Measurements from ENCODE around the gene PRXL2B.
A peak's percentile ranks its signal among the peaks of the same experiment; 100 is the strongest.

PRXL2B gene

GRCh38 chr1:2593251-2593878, 6.8 kb downstream of the PRXL2B start:
- H3K27me3 ChIP-seq (ENCODE audit: control insufficient read depth in 2 of 2, insufficient read depth in 2 of 2, low read length in 2 of 2): no peaks in the 10 kb centered on the region
- peak overlapping the region in 1 of 2 donors; percentile 5 for H3K9ac ChIP-seq (ENCODE audit: low read depth in 1 of 2, low read length in 2 of 2)
- H3K4me1 ChIP-seq (ENCODE audit: control insufficient read depth in 2 of 2, insufficient read depth in 2 of 2, low read length in 2 of 2): peaks cover 11 to 16% of the 10 kb centered on the region in 2 donors
- no peaks in the 10 kb centered on the region for H3K9me3 ChIP-seq (ENCODE audit: control insufficient read depth in 2 of 2, low read length in 2 of 2)
- peak overlapping the region in 1 of 2 donors; percentile 63 for H3K27ac ChIP-seq (ENCODE audit: low read depth in 2 of 2, low read length in 2 of 2)
- H3K36me3 ChIP-seq (ENCODE audit: control insufficient read depth in 2 of 2, insufficient read depth in 2 of 2, low read length in 2 of 2): peaks cover 4 to 9% of the 10 kb centered on the region in 2 donors
- H3K4me3 ChIP-seq (ENCODE audit: low read length in 2 of 2): peak overlapping the region in 1 of 2 donors; percentile 40

GRCh38 chr1:2594001-2594640, 7.5 kb downstream of the PRXL2B start:
- Histone ChIP-seq H3K4me1 (ENCODE audit: control insufficient read depth in 2 of 2, insufficient read depth in 2 of 2, low read length in 2 of 2) (peaks cover 11 to 14% of the 10 kb centered on the region in 2 donors), H3K36me3 (ENCODE audit: control insufficient read depth in 2 of 2, insufficient read depth in 2 of 2, low read length in 2 of 2) (peaks cover 0 to 8% of the 10 kb centered on the region in 2 donors), H3K4me3 (ENCODE audit: low read length in 2 of 2) (peak overlapping the region; percentile 40 to 46), H3K27me3 (ENCODE audit: control insufficient read depth in 2 of 2, insufficient read depth in 2 of 2, low read length in 2 of 2) (no peaks in the 10 kb centered on the region), H3K9ac (ENCODE audit: low read depth in 1 of 2, low read length in 2 of 2) (peak overlapping the region; percentile 5 to 8), H3K9me3 (ENCODE audit: control insufficient read depth in 2 of 2, low read length in 2 of 2) (no peaks in the 10 kb centered on the region), H3K27ac (ENCODE audit: low read depth in 2 of 2, low read length in 2 of 2) (no peak overlapping the region)

- Histone ChIP-seq H3K27ac (ENCODE audit: low read depth in 2 of 2, low read length in 2 of 2) (no peak overlapping the region), H3K36me3 (ENCODE audit: control insufficient read depth in 2 of 2, insufficient read depth in 2 of 2, low read length in 2 of 2) (peaks cover 0 to 2% of the 10 kb centered on the region in 2 donors), H3K9ac (ENCODE audit: low read depth in 1 of 2, low read length in 2 of 2) (no peak overlapping the region), H3K27me3 (ENCODE audit: control insufficient read depth in 2 of 2, insufficient read depth in 2 of 2, low read length in 2 of 2) (no peaks in the 10 kb centered on the region), H3K9me3 (ENCODE audit: control insufficient read depth in 2 of 2, low read length in 2 of 2) (no peaks in the 10 kb centered on the region), H3K4me3 (ENCODE audit: low read length in 2 of 2) (no peak overlapping the region), H3K4me1 (ENCODE audit: control insufficient read depth in 2 of 2, insufficient read depth in 2 of 2, low read length in 2 of 2) (peaks cover 11 to 14% of the 10 kb centered on the region in 2 donors)
Measured at GRCh38 chr1:2594641-2595131, 8.1 kb downstream of the PRXL2B start.

GRCh38 chr1:2595261-2595811, 8.8 kb downstream of the PRXL2B start:
- H3K27ac ChIP-seq (ENCODE audit: low read depth in 2 of 2, low read length in 2 of 2): no peak overlapping the region

GRCh38 chr1:2595812-2596529, 9.4 kb downstream of the PRXL2B start:
- Histone ChIP-seq H3K27me3 (ENCODE audit: control insufficient read depth in 2 of 2, insufficient read depth in 2 of 2, low read length in 2 of 2) (no peaks in the 10 kb centered on the region), H3K4me3 (ENCODE audit: low read length in 2 of 2) (no peak overlapping the region), H3K27ac (ENCODE audit: low read depth in 2 of 2, low read length in 2 of 2) (no peak overlapping the region), H3K9ac (ENCODE audit: low read depth in 1 of 2, low read length in 2 of 2) (no peak overlapping the region), H3K36me3 (ENCODE audit: control insufficient read depth in 2 of 2, insufficient read depth in 2 of 2, low read length in 2 of 2) (no peaks in the 10 kb centered on the region), H3K4me1 (ENCODE audit: control insufficient read depth in 2 of 2, insufficient read depth in 2 of 2, low read length in 2 of 2) (peaks cover 11 to 14% of the 10 kb centered on the region in 2 donors), H3K9me3 (ENCODE audit: control insufficient read depth in 2 of 2, low read length in 2 of 2) (no peaks in the 10 kb centered on the region)

More at GRCh38 chr1:2595261-2595811, 8.8 kb downstream of the PRXL2B start:
- Histone ChIP-seq H3K9ac (ENCODE audit: low read depth in 1 of 2, low read length in 2 of 2) (no peak overlapping the region), H3K4me3 (ENCODE audit: low read length in 2 of 2) (no peak overlapping the region), H3K27me3 (ENCODE audit: control insufficient read depth in 2 of 2, insufficient read depth in 2 of 2, low read length in 2 of 2) (no peaks in the 10 kb centered on the region), H3K9me3 (ENCODE audit: control insufficient read depth in 2 of 2, low read length in 2 of 2) (no peaks in the 10 kb centered on the region), H3K4me1 (ENCODE audit: control insufficient read depth in 2 of 2, insufficient read depth in 2 of 2, low read length in 2 of 2) (peaks cover 11 to 14% of the 10 kb centered on the region in 2 donors), H3K36me3 (ENCODE audit: control insufficient read depth in 2 of 2, insufficient read depth in 2 of 2, low read length in 2 of 2) (no peaks in the 10 kb centered on the region)

GRCh38 chr1:2596530-2597333, 10.2 kb downstream of the PRXL2B start:
- Histone ChIP-seq H3K27ac (ENCODE audit: low read depth in 2 of 2, low read length in 2 of 2) (no peak overlapping the region), H3K9ac (ENCODE audit: low read depth in 1 of 2, low read length in 2 of 2) (no peak overlapping the region), H3K4me3 (ENCODE audit: low read length in 2 of 2) (no peak overlapping the region), H3K4me1 (ENCODE audit: control insufficient read depth in 2 of 2, insufficient read depth in 2 of 2, low read length in 2 of 2) (peaks cover 11 to 14% of the 10 kb centered on the region in 2 donors), H3K36me3 (ENCODE audit: control insufficient read depth in 2 of 2, insufficient read depth in 2 of 2, low read length in 2 of 2) (no peaks in the 10 kb centered on the region), H3K9me3 (ENCODE audit: control insufficient read depth in 2 of 2, low read length in 2 of 2) (no peaks in the 10 kb centered on the region), H3K27me3 (ENCODE audit: control insufficient read depth in 2 of 2, insufficient read depth in 2 of 2, low read length in 2 of 2) (no peaks in the 10 kb centered on the region)

GRCh38 chr1:2597441-2598328, 11.1 kb downstream of the PRXL2B start:
- no peaks in the 10 kb centered on the region for H3K9me3 ChIP-seq (ENCODE audit: control insufficient read depth in 2 of 2, low read length in 2 of 2)
- no peaks in the 10 kb centered on the region for H3K27me3 ChIP-seq (ENCODE audit: control insufficient read depth in 2 of 2, insufficient read depth in 2 of 2, low read length in 2 of 2)
- peaks cover 11 to 14% of the 10 kb centered on the region in 2 donors for H3K4me1 ChIP-seq (ENCODE audit: control insufficient read depth in 2 of 2, insufficient read depth in 2 of 2, low read length in 2 of 2)
- no peak overlapping the region for H3K27ac ChIP-seq (ENCODE audit: low read depth in 2 of 2, low read length in 2 of 2)
- H3K4me3 ChIP-seq (ENCODE audit: low read length in 2 of 2): no peak overlapping the region
- no peaks in the 10 kb centered on the region for H3K36me3 ChIP-seq (ENCODE audit: control insufficient read depth in 2 of 2, insufficient read depth in 2 of 2, low read length in 2 of 2)
- H3K9ac ChIP-seq (ENCODE audit: low read depth in 1 of 2, low read length in 2 of 2): no peak overlapping the region

- Histone ChIP-seq H3K9me3 (ENCODE audit: control insufficient read depth in 2 of 2, low read length in 2 of 2) (no peaks in the 10 kb centered on the region), H3K4me1 (ENCODE audit: control insufficient read depth in 2 of 2, insufficient read depth in 2 of 2, low read length in 2 of 2) (peaks cover 6 to 7% of the 10 kb centered on the region in 2 donors), H3K9ac (ENCODE audit: low read depth in 1 of 2, low read length in 2 of 2) (no peak overlapping the region), H3K4me3 (ENCODE audit: low read length in 2 of 2) (no peak overlapping the region), H3K27me3 (ENCODE audit: control insufficient read depth in 2 of 2, insufficient read depth in 2 of 2, low read length in 2 of 2) (no peaks in the 10 kb centered on the region), H3K36me3 (ENCODE audit: control insufficient read depth in 2 of 2, insufficient read depth in 2 of 2, low read length in 2 of 2) (no peaks in the 10 kb centered on the region), H3K27ac (ENCODE audit: low read depth in 2 of 2, low read length in 2 of 2) (no peak overlapping the region)
Measured at GRCh38 chr1:2598329-2598931, 11.9 kb downstream of the PRXL2B start.
